WTC11 (cell line): ENCODE data around the gene DOCK8. TPM values are rescaled to one million over a fixed set of nuclear protein-coding genes. Genes with fewer than 3 reads are reported as not detected.

Experiments
- ATAC-seq: fragments of 200-7000 bp; cut with Tn5 transposase; 2 replicates; pipeline ENCODE4 v1.10.0; 2021; ENCODE audit warnings: mild to moderate bottlenecking, moderate library complexity
- CTCF ChIA-PET: fragments of 300-600 bp; sonication (Branson Sonifier 250); formaldehyde crosslinking; loops from one replicate; lab custom pipeline; 2021; ENCODE audit warnings: antibody characterized with exemption; lab: Charles Lee
- POLR2A ChIA-PET: fragments of 350-600 bp; sonication (Branson Sonifier 250); formaldehyde crosslinking; loops from one replicate; lab custom pipeline; 2021; ENCODE audit warnings: antibody characterized with exemption; lab: Charles Lee
- DNase-seq: peaks from one replicate; pipeline ENCODE4 v3.0.0; 2021; ENCODE audit warnings: low spot score
- H3K27ac Mint-ChIP-seq: 2 replicates; pipeline ENCODE4 v1.8.0; 2021; ENCODE audit warnings: mixed read lengths
- H3K27me3 Mint-ChIP-seq: 2 replicates; pipeline ENCODE4 v1.8.0; 2021; ENCODE audit warnings: low read depth, mild to moderate bottlenecking, moderate library complexity, mixed read lengths
- H3K36me3 Mint-ChIP-seq: 2 replicates; pipeline ENCODE4 v1.8.0; 2021; ENCODE audit warnings: mixed read lengths
- H3K4me1 Mint-ChIP-seq: 2 replicates; pipeline ENCODE4 v1.8.0; 2022; ENCODE audit warnings: mixed read lengths
- H3K4me3 Mint-ChIP-seq: 2 replicates; pipeline ENCODE4 v1.8.0; 2021; ENCODE audit warnings: mild to moderate bottlenecking, moderate library complexity, mixed read lengths
- H3K9me3 Mint-ChIP-seq: 2 replicates; pipeline ENCODE4 v1.8.0; 2021; ENCODE audit warnings: mixed read lengths
- ARID4B ChIP-seq: sonication (generic); formaldehyde crosslinking; IDR thresholded peaks from 2 replicates; pipeline ENCODE4 v1.8.0; 2023; ENCODE audit warnings: missing genetic modification reagents, mild to moderate bottlenecking, borderline replicate concordance
- ATF6 ChIP-seq: sonication (generic); formaldehyde crosslinking; IDR thresholded peaks from 2 replicates; pipeline ENCODE4 v1.8.1; 2023; ENCODE audit warnings: mild to moderate bottlenecking, missing genetic modification reagents
- ELF4 ChIP-seq: sonication (generic); formaldehyde crosslinking; IDR thresholded peaks from 2 replicates; pipeline ENCODE4 v1.8.1; 2022; ENCODE audit warnings: low read depth, mild to moderate bottlenecking, moderate library complexity, missing genetic modification reagents
- FOXP1 ChIP-seq: sonication (generic); formaldehyde crosslinking; IDR thresholded peaks from 2 replicates; pipeline ENCODE4 v1.8.0; 2022; ENCODE audit warnings: missing genetic modification reagents, mild to moderate bottlenecking, moderate library complexity, borderline replicate concordance
- FOXP4 ChIP-seq: sonication (generic); formaldehyde crosslinking; IDR thresholded peaks from 2 replicates; pipeline ENCODE4 v1.8.0; 2022; ENCODE audit warnings: mild to moderate bottlenecking, missing genetic modification reagents
- MAX ChIP-seq: sonication (generic); formaldehyde crosslinking; IDR thresholded peaks from 2 replicates; pipeline ENCODE4 v1.8.0; 2022; ENCODE audit warnings: mild to moderate bottlenecking, missing genetic modification reagents
- MYBL2 ChIP-seq: sonication (generic); formaldehyde crosslinking; IDR thresholded peaks from 2 replicates; pipeline ENCODE4 v1.8.1; 2023; ENCODE audit warnings: mild to moderate bottlenecking, moderate library complexity, missing genetic modification reagents
- NFE2L1 ChIP-seq: sonication (generic); formaldehyde crosslinking; IDR thresholded peaks from 2 replicates; pipeline ENCODE4 v1.8.1; 2023; ENCODE audit warnings: missing genetic modification reagents
- TP53 ChIP-seq: sonication (generic); formaldehyde crosslinking; IDR thresholded peaks from 2 replicates; pipeline ENCODE4 v1.8.1; 2023; ENCODE audit warnings: mild to moderate bottlenecking, missing genetic modification reagents
- ZNF121 ChIP-seq: sonication (generic); formaldehyde crosslinking; IDR thresholded peaks from 2 replicates; pipeline ENCODE4 v1.8.0; 2023; ENCODE audit warnings: missing genetic modification reagents
- ZNF219 ChIP-seq: sonication (generic); formaldehyde crosslinking; IDR thresholded peaks from 2 replicates; pipeline ENCODE4 v1.8.0; 2023; ENCODE audit warnings: missing genetic modification reagents, mild to moderate bottlenecking, borderline replicate concordance
- total RNA-seq: library from RNA; stranded (reverse); gene quantifications from 3 replicates; pipeline ENCODE4 v1.2.3, GENCODE V29; 2021
- TF ChIP-seq, protein P1 (sequence below): sonication (generic); formaldehyde crosslinking; IDR thresholded peaks from 2 replicates; pipeline ENCODE4 v1.8.1; 2022; ENCODE audit warnings: mild to moderate bottlenecking, missing genetic modification reagents, moderate library complexity, borderline replicate concordance
- TF ChIP-seq, protein P2 (sequence below): sonication (generic); formaldehyde crosslinking; IDR thresholded peaks from 2 replicates; pipeline ENCODE4 v1.8.0; 2022; ENCODE audit warnings: missing genetic modification reagents
- TF ChIP-seq, protein P3 (sequence below): sonication (generic); formaldehyde crosslinking; IDR thresholded peaks from 2 replicates; pipeline ENCODE4 v1.8.1; 2023; ENCODE audit warnings: mild to moderate bottlenecking, missing genetic modification reagents
- TF ChIP-seq, protein P4 (sequence below): sonication (generic); formaldehyde crosslinking; conservative IDR thresholded peaks from 2 replicates; pipeline ENCODE4 v1.8.1; 2022; ENCODE audit warnings: mild to moderate bottlenecking, missing genetic modification reagents
- TF ChIP-seq, protein P5 (sequence below): sonication (generic); formaldehyde crosslinking; IDR thresholded peaks from 2 replicates; pipeline ENCODE4 v1.8.0; 2023; ENCODE audit warnings: mild to moderate bottlenecking, missing genetic modification reagents

Gene DOCK8
- total RNA-seq, 1 experiment from 2014 or later, result 3.2 TPM

- TF ChIP-seq, protein P1, sequence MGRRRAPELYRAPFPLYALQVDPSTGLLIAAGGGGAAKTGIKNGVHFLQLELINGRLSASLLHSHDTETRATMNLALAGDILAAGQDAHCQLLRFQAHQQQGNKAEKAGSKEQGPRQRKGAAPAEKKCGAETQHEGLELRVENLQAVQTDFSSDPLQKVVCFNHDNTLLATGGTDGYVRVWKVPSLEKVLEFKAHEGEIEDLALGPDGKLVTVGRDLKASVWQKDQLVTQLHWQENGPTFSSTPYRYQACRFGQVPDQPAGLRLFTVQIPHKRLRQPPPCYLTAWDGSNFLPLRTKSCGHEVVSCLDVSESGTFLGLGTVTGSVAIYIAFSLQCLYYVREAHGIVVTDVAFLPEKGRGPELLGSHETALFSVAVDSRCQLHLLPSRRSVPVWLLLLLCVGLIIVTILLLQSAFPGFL (CRISPR knock-in tag), result no peak
- TF ChIP-seq ZNF219 (CRISPR knock-in tag), result peak; percentile 61; the same call in 1 of the 2 replicates
- TF ChIP-seq NFE2L1 (CRISPR knock-in tag), result no peak
- TF ChIP-seq, protein P2, sequence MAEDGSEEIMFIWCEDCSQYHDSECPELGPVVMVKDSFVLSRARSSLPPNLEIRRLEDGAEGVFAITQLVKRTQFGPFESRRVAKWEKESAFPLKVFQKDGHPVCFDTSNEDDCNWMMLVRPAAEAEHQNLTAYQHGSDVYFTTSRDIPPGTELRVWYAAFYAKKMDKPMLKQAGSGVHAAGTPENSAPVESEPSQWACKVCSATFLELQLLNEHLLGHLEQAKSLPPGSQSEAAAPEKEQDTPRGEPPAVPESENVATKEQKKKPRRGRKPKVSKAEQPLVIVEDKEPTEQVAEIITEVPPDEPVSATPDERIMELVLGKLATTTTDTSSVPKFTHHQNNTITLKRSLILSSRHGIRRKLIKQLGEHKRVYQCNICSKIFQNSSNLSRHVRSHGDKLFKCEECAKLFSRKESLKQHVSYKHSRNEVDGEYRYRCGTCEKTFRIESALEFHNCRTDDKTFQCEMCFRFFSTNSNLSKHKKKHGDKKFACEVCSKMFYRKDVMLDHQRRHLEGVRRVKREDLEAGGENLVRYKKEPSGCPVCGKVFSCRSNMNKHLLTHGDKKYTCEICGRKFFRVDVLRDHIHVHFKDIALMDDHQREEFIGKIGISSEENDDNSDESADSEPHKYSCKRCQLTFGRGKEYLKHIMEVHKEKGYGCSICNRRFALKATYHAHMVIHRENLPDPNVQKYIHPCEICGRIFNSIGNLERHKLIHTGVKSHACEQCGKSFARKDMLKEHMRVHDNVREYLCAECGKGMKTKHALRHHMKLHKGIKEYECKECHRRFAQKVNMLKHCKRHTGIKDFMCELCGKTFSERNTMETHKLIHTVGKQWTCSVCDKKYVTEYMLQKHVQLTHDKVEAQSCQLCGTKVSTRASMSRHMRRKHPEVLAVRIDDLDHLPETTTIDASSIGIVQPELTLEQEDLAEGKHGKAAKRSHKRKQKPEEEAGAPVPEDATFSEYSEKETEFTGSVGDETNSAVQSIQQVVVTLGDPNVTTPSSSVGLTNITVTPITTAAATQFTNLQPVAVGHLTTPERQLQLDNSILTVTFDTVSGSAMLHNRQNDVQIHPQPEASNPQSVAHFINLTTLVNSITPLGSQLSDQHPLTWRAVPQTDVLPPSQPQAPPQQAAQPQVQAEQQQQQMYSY (CRISPR knock-in tag), result no peak
- TF ChIP-seq FOXP4, result 0 out of 2 replicates have a peak, but pooled peaks have one; percentile 73
- TF ChIP-seq MYBL2 (CRISPR knock-in tag), result no peak
- no peak for TF ChIP-seq TP53 (CRISPR knock-in tag)
- TF ChIP-seq, protein P3, sequence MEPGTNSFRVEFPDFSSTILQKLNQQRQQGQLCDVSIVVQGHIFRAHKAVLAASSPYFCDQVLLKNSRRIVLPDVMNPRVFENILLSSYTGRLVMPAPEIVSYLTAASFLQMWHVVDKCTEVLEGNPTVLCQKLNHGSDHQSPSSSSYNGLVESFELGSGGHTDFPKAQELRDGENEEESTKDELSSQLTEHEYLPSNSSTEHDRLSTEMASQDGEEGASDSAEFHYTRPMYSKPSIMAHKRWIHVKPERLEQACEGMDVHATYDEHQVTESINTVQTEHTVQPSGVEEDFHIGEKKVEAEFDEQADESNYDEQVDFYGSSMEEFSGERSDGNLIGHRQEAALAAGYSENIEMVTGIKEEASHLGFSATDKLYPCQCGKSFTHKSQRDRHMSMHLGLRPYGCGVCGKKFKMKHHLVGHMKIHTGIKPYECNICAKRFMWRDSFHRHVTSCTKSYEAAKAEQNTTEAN, result no peak
- TF ChIP-seq, protein P4, sequence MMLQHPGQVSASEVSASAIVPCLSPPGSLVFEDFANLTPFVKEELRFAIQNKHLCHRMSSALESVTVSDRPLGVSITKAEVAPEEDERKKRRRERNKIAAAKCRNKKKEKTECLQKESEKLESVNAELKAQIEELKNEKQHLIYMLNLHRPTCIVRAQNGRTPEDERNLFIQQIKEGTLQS (CRISPR knock-in tag), result no peak
- no peak for TF ChIP-seq ATF6
These were observed 290.5 kb downstream of the DOCK8 start (continued) for GRCh38 chr9:504921-505740.

DNA sequence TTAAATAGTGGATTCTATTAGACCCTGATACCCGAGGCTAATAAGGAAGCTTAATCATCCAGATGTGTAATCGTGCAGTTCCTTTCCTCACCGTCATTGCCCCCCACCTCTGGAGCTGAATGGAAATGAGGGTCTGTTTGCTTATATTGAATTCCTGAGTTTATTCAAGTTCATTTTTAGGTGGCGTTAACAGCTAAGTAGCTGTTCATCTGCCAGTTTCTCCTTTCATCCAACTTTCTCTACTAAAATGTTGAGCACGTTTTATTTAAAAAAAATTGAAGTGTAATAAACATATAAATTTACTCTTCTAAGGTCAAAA, 291.0 kb downstream of the DOCK8 start:
- CTCF ChIA-PET, result no interaction called here
- no peak for TF ChIP-seq MAX (CRISPR knock-in tag)
- TF ChIP-seq FOXP1 (CRISPR knock-in tag), result no peak
- no peak for TF ChIP-seq ZNF121 (CRISPR knock-in tag)
- TF ChIP-seq ARID4B, result no peak
- no peak for TF ChIP-seq ELF4
- TF ChIP-seq, protein P5, sequence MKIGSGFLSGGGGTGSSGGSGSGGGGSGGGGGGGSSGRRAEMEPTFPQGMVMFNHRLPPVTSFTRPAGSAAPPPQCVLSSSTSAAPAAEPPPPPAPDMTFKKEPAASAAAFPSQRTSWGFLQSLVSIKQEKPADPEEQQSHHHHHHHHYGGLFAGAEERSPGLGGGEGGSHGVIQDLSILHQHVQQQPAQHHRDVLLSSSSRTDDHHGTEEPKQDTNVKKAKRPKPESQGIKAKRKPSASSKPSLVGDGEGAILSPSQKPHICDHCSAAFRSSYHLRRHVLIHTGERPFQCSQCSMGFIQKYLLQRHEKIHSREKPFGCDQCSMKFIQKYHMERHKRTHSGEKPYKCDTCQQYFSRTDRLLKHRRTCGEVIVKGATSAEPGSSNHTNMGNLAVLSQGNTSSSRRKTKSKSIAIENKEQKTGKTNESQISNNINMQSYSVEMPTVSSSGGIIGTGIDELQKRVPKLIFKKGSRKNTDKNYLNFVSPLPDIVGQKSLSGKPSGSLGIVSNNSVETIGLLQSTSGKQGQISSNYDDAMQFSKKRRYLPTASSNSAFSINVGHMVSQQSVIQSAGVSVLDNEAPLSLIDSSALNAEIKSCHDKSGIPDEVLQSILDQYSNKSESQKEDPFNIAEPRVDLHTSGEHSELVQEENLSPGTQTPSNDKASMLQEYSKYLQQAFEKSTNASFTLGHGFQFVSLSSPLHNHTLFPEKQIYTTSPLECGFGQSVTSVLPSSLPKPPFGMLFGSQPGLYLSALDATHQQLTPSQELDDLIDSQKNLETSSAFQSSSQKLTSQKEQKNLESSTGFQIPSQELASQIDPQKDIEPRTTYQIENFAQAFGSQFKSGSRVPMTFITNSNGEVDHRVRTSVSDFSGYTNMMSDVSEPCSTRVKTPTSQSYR (CRISPR knock-in tag), result no peak

More for the DNA sequence above, 291.0 kb downstream of the DOCK8 start:
- ATAC-seq, result no peak
- no peak overlapping the region for H3K27ac Mint-ChIP-seq
- H3K36me3 Mint-ChIP-seq, result peaks cover 4% of the 10 kb centered on the region; the same call in 1 of the 2 replicates
- peaks cover 37% of the 10 kb centered on the region for H3K27me3 Mint-ChIP-seq
- H3K4me3 Mint-ChIP-seq, result peak overlapping the region; percentile 81
- H3K4me1 Mint-ChIP-seq, result peaks cover 19% of the 10 kb centered on the region
- no peaks in the 10 kb centered on the region for H3K9me3 Mint-ChIP-seq
- no peak for DNase-seq
- POLR2A ChIA-PET, result no interaction called here
